ENCODE data around the gene CUEDC2.

DNA sequence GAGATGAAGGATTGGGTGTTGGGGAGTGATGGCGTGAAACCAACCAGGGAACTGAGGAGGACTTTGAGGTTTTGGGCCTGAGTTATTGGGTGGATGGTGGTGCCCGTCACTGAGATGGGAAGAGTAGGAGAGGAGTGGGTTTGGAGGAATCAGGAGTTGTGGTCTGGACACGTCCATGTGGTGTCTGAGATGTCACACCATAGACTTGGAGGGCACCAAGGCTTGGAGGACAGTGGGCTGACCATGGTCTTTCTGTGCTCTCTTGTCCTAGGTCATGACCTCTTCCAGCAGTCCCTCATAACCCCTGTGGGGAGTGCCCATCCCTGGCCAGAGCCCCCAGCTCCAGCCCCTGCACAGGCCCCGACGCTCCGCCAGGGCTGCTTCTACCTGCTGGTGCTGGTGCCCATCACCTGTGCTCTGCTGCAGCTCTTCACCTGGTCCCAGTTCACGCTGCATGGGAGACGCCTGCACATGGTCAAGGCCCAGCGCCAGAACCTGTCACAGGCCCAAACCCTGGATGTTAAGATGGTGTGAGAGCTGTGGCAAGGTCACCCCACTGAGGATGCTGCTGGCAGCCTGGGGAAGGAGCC is 43.2 kb upstream of the CUEDC2 start:
- TF ChIP-seq, protein P1, sequence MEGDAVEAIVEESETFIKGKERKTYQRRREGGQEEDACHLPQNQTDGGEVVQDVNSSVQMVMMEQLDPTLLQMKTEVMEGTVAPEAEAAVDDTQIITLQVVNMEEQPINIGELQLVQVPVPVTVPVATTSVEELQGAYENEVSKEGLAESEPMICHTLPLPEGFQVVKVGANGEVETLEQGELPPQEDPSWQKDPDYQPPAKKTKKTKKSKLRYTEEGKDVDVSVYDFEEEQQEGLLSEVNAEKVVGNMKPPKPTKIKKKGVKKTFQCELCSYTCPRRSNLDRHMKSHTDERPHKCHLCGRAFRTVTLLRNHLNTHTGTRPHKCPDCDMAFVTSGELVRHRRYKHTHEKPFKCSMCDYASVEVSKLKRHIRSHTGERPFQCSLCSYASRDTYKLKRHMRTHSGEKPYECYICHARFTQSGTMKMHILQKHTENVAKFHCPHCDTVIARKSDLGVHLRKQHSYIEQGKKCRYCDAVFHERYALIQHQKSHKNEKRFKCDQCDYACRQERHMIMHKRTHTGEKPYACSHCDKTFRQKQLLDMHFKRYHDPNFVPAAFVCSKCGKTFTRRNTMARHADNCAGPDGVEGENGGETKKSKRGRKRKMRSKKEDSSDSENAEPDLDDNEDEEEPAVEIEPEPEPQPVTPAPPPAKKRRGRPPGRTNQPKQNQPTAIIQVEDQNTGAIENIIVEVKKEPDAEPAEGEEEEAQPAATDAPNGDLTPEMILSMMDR (IDR thresholded peaks at IDR 0.05; ENCODE audit: low read depth, low read length, missing input control): no peak
- TF ChIP-seq JUND (IDR thresholded peaks at IDR 0.05) (no peak), RAD21 (IDR thresholded peaks at IDR 0.05) (no peak), GABPA (IDR thresholded peaks at IDR 0.05 in 1 of 2, conservative IDR thresholded peaks at IDR 0.05 in 1 of 2) (no peak)
- TF ChIP-seq, protein P2, sequence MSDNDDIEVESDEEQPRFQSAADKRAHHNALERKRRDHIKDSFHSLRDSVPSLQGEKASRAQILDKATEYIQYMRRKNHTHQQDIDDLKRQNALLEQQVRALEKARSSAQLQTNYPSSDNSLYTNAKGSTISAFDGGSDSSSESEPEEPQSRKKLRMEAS (IDR thresholded peaks at IDR 0.05): no peak
- TF ChIP-seq, protein P3, sequence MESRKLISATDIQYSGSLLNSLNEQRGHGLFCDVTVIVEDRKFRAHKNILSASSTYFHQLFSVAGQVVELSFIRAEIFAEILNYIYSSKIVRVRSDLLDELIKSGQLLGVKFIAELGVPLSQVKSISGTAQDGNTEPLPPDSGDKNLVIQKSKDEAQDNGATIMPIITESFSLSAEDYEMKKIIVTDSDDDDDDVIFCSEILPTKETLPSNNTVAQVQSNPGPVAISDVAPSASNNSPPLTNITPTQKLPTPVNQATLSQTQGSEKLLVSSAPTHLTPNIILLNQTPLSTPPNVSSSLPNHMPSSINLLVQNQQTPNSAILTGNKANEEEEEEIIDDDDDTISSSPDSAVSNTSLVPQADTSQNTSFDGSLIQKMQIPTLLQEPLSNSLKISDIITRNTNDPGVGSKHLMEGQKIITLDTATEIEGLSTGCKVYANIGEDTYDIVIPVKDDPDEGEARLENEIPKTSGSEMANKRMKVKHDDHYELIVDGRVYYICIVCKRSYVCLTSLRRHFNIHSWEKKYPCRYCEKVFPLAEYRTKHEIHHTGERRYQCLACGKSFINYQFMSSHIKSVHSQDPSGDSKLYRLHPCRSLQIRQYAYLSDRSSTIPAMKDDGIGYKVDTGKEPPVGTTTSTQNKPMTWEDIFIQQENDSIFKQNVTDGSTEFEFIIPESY (IDR thresholded peaks at IDR 0.05): no peak

Measured in liver (tissue), 3 donors.